Activated naive CD4-positive, alpha-beta T cell treated with anti-CD3 and anti-CD28 coated beads, Interleukin-2, amount 50 U/mL, for 72 hours (primary cell): Measurements from ENCODE around the gene DOP1A. TPM values are rescaled to one million over a fixed set of nuclear protein-coding genes. Genes with fewer than 3 reads are reported as not detected.
A peak's percentile ranks its signal among the peaks of the same experiment; 100 is the strongest.

Experiments used
- ATAC-seq, 2 donors: fragments of 150-1000 bp; cut with Tn5 transposase; 2 replicates each; pipeline ENCODE4 v1.10.0; 2021; ENCODE audit warnings: mild to moderate bottlenecking in 2 of 2, moderate library complexity in 2 of 2
- DNase-seq, 2 donors: peaks; one replicate each; pipeline ENCODE4 v3.0.0; 2021 to 2022; ENCODE audit warnings: low spot score in 2 of 2
- H3K27ac Mint-ChIP-seq, 2 donors: one replicate each; pipeline ENCODE4 v1.8.0; 2022; ENCODE audit warnings: mild to moderate bottlenecking in 2 of 2, mixed read lengths in 2 of 2
- H3K36me3 Mint-ChIP-seq, 2 donors: one replicate each; pipeline ENCODE4 v1.8.0; 2022; ENCODE audit warnings: mixed read lengths in 2 of 2
- H3K9me3 Mint-ChIP-seq, 2 donors: one replicate each; pipeline ENCODE4 v1.8.0; 2022; ENCODE audit warnings: mixed read lengths in 2 of 2
- total RNA-seq, 2 donors: library from RNA; stranded (reverse); gene quantifications; one replicate each; pipeline ENCODE4 v1.2.3, GENCODE V29; 2022

DOP1A gene
- total RNA-seq, 2 donors from 2014 or later: 7.4 to 9.5 TPM

- no peaks in the 10 kb centered on the region for H3K36me3 Mint-ChIP-seq
- H3K9me3 Mint-ChIP-seq: no peaks in the 10 kb centered on the region
- no peak overlapping the region for H3K27ac Mint-ChIP-seq
- DNase-seq: no peak
- no peak for ATAC-seq
Measured at GRCh38 chr6:83124553-83124952, 57.1 kb downstream of the DOP1A start.

- no peaks in the 10 kb centered on the region for H3K36me3 Mint-ChIP-seq
- H3K9me3 Mint-ChIP-seq: no peaks in the 10 kb centered on the region
- ATAC-seq: no peak
- DNase-seq: no peak
- H3K27ac Mint-ChIP-seq: no peak overlapping the region
Measured at GRCh38 chr6:83125425-83125824, 58.0 kb downstream of the DOP1A start.

GRCh38 chr6:83126223-83126622 lies 58.8 kb downstream of the DOP1A start:
- no peak for ATAC-seq
- H3K9me3 Mint-ChIP-seq: no peaks in the 10 kb centered on the region
- no peak for DNase-seq
- H3K36me3 Mint-ChIP-seq: no peaks in the 10 kb centered on the region
- no peak overlapping the region for H3K27ac Mint-ChIP-seq

GRCh38 chr6:83126807-83127206 lies 59.3 kb downstream of the DOP1A start:
- DNase-seq: no peak
- Mint-ChIP-seq H3K9me3 (no peaks in the 10 kb centered on the region), H3K27ac (no peak overlapping the region), H3K36me3 (no peaks in the 10 kb centered on the region)
- no peak for ATAC-seq

- Mint-ChIP-seq H3K36me3 (no peaks in the 10 kb centered on the region), H3K27ac (peak overlapping the region in 1 of 2 donors; percentile 16), H3K9me3 (no peaks in the 10 kb centered on the region)
- DNase-seq (no peak), ATAC-seq (no peak)
Measured at GRCh38 chr6:83127258-83127657, 59.8 kb downstream of the DOP1A start.

- H3K9me3 Mint-ChIP-seq: no peaks in the 10 kb centered on the region
- no peaks in the 10 kb centered on the region for H3K36me3 Mint-ChIP-seq
- H3K27ac Mint-ChIP-seq: no peak overlapping the region
- DNase-seq: no peak
- no peak for ATAC-seq
Measured at GRCh38 chr6:83127976-83128375, 60.5 kb downstream of the DOP1A start.

- Mint-ChIP-seq H3K9me3 (no peaks in the 10 kb centered on the region), H3K27ac (no peak overlapping the region), H3K36me3 (no peaks in the 10 kb centered on the region)
- DNase-seq (no peak), ATAC-seq (no peak)
Measured at GRCh38 chr6:83132121-83132520, 64.7 kb downstream of the DOP1A start.

- no peaks in the 10 kb centered on the region for H3K9me3 Mint-ChIP-seq
- ATAC-seq (no peak), DNase-seq (no peak)
- H3K36me3 Mint-ChIP-seq: peaks cover 0 to 11% of the 10 kb centered on the region in 2 donors
- no peak overlapping the region for H3K27ac Mint-ChIP-seq
Measured at GRCh38 chr6:83138118-83138722, 70.7 kb downstream of the DOP1A start.

GRCh38 chr6:83138758-83139157 lies 71.3 kb downstream of the DOP1A start:
- no peaks in the 10 kb centered on the region for H3K9me3 Mint-ChIP-seq
- no peak overlapping the region for H3K27ac Mint-ChIP-seq
- H3K36me3 Mint-ChIP-seq: peaks cover 0 to 17% of the 10 kb centered on the region in 2 donors
- ATAC-seq (no peak), DNase-seq (no peak)

GRCh38 chr6:83151114-83151513 lies 83.6 kb downstream of the DOP1A start:
- Mint-ChIP-seq H3K27ac (no peak overlapping the region), H3K36me3 (peaks cover 0 to 9% of the 10 kb centered on the region in 2 donors), H3K9me3 (no peaks in the 10 kb centered on the region)
- ATAC-seq: no peak
- no peak for DNase-seq

GRCh38 chr6:83152913-83153312 lies 85.4 kb downstream of the DOP1A start:
- peaks cover 0 to 5% of the 10 kb centered on the region in 2 donors for H3K36me3 Mint-ChIP-seq
- H3K27ac Mint-ChIP-seq: no peak overlapping the region
- no peak for ATAC-seq

GRCh38 chr6:83153883-83154521 lies 86.5 kb downstream of the DOP1A start:
- DNase-seq (no peak), ATAC-seq (no peak)
- Mint-ChIP-seq H3K9me3 (no peaks in the 10 kb centered on the region), H3K27ac (no peak overlapping the region), H3K36me3 (peaks cover 0 to 5% of the 10 kb centered on the region in 2 donors)

More at GRCh38 chr6:83152913-83153312, 85.4 kb downstream of the DOP1A start:
- no peaks in the 10 kb centered on the region for H3K9me3 Mint-ChIP-seq
- DNase-seq: no peak

GRCh38 chr6:83155794-83156193 lies 88.3 kb downstream of the DOP1A start:
- DNase-seq (no peak), ATAC-seq (no peak)
- peaks cover 0 to 5% of the 10 kb centered on the region in 2 donors for H3K36me3 Mint-ChIP-seq
- H3K27ac Mint-ChIP-seq: no peak overlapping the region
- no peaks in the 10 kb centered on the region for H3K9me3 Mint-ChIP-seq

GRCh38 chr6:83160167-83160566 lies 92.7 kb downstream of the DOP1A start:
- ATAC-seq (no peak), DNase-seq (no peak)
- no peak overlapping the region for H3K27ac Mint-ChIP-seq
- no peaks in the 10 kb centered on the region for H3K9me3 Mint-ChIP-seq
- no peaks in the 10 kb centered on the region for H3K36me3 Mint-ChIP-seq

GRCh38 chr6:83167726-83168278 lies 100.3 kb downstream of the DOP1A start:
- Mint-ChIP-seq H3K27ac (no peak overlapping the region), H3K9me3 (no peaks in the 10 kb centered on the region), H3K36me3 (peaks cover 0 to 4% of the 10 kb centered on the region in 2 donors)
- ATAC-seq (no peak), DNase-seq (no peak)

- Mint-ChIP-seq H3K36me3 (peaks cover 0 to 4% of the 10 kb centered on the region in 2 donors), H3K9me3 (no peaks in the 10 kb centered on the region)
Measured at GRCh38 chr6:83168556-83168955, 101.1 kb downstream of the DOP1A start.

GRCh38 chr6:83169106-83169505 lies 101.6 kb downstream of the DOP1A start:
- peaks cover 0 to 4% of the 10 kb centered on the region in 2 donors for H3K36me3 Mint-ChIP-seq
- no peak for ATAC-seq
- no peak overlapping the region for H3K27ac Mint-ChIP-seq
- DNase-seq: no peak
- H3K9me3 Mint-ChIP-seq: no peaks in the 10 kb centered on the region

More at GRCh38 chr6:83168556-83168955, 101.1 kb downstream of the DOP1A start:
- DNase-seq (no peak), ATAC-seq (no peak)
- H3K27ac Mint-ChIP-seq: no peak overlapping the region

GRCh38 chr6:83169511-83169910 lies 102.0 kb downstream of the DOP1A start:
- H3K27ac Mint-ChIP-seq: peak overlapping the region in 1 of 2 donors; percentile 29
- DNase-seq (no peak), ATAC-seq (no peak)
- peaks cover 0 to 4% of the 10 kb centered on the region in 2 donors for H3K36me3 Mint-ChIP-seq
- no peaks in the 10 kb centered on the region for H3K9me3 Mint-ChIP-seq
